HG03139 (cell line): Measurements from ENCODE around the gene ZNF654.

Experiments
- ATAC-seq: cut with Tn5 transposase; IDR thresholded peaks from one replicate; pipeline ENCODE4 v1.9.1; 2021; ENCODE audit not compliant: unreplicated experiment

The ZNF654 gene

GRCh38 chr3:88191872-88192409, 132.9 kb downstream of the ZNF654 start:
- ATAC-seq = no peak

- no peak for ATAC-seq
These were observed 133.6 kb downstream of the ZNF654 start for GRCh38 chr3:88192631-88193030.
